A549 (cell line): ENCODE measurements around the gene YIPF1. TPM values are rescaled to one million over a fixed set of nuclear protein-coding genes. Genes with fewer than 3 reads are reported as not detected.

Source experiments
- ATAC-seq, 2 experiments: fragments of 200-7000 bp in 1 of 2; fragments of >200 bp in 1 of 2; cut with Nextera tagmentation in 1 of 2; cut with Tn5 transposase in 1 of 2; 3 replicates each; pipeline versions ENCODE4 v1.8.0 to v1.9.1; 2018 to 2020; ENCODE audit warnings: mild to moderate bottlenecking in 1 of 2, moderate library complexity in 1 of 2
- CTCF ChIA-PET: fragments of 300-600 bp; sonication (Branson Sonifier 250); formaldehyde crosslinking; extraction: SDS; loops from one replicate; lab custom pipeline; 2021; ENCODE audit warnings: antibody characterized with exemption, inconsistent platforms; lab: Yijun Ruan, JAX
- POLR2A ChIA-PET: fragments of 350-600 bp; formaldehyde crosslinking; extraction: SDS; loops from one replicate; lab custom pipeline; 2021; ENCODE audit warnings: antibody characterized with exemption, inconsistent platforms; lab: Yijun Ruan, JAX
- DNase-seq, 2 experiments: peaks; one replicate each; pipeline versions ENCODE4 v3.0.0 to v3.0.0-alpha.2; 2011 to 2016; ENCODE audit warnings: low read depth in 1 of 2, low spot score in 1 of 2
- FAIRE-seq: peaks from 2 replicates; lab custom pipeline; 2011; peaks lifted over from hg19 to GRCh38; lab: Jason Lieb, UNC
- H3K27ac ChIP-seq, 2 experiments: fragments of >200 bp; sonication (Bioruptor Twin); formaldehyde crosslinking; 3 replicates each; pipeline ENCODE4 v1.5.1; 2016 to 2017
- H3K4me1 ChIP-seq: fragments of >200 bp; sonication (Bioruptor Twin); formaldehyde crosslinking; 3 replicates; pipeline ENCODE4 v1.6.1; 2016
- H3K4me2 ChIP-seq: fragments of >200 bp; sonication (Bioruptor Twin); formaldehyde crosslinking; 3 replicates; pipeline ENCODE4 v1.6.1; 2016
- H3K4me3 ChIP-seq: fragments of >200 bp; sonication (Bioruptor Twin); formaldehyde crosslinking; 3 replicates; pipeline ENCODE4 v1.5.1; 2016
- H3K9me3 ChIP-seq: fragments of >200 bp; sonication (Bioruptor Twin); formaldehyde crosslinking; 3 replicates; pipeline ENCODE4 v1.6.1; 2016
- BHLHE40 ChIP-seq: IDR thresholded peaks from 2 replicates; pipeline ENCODE4 v1.6.1; 2012; ENCODE audit warnings: low read depth, low read length, inconsistent platforms
- CHD4 ChIP-seq: fragments of 200-600 bp; sonication (generic); IDR thresholded peaks from 2 replicates; pipeline ENCODE4 v1.6.1; 2016; ENCODE audit warnings: antibody characterized with exemption, mild to moderate bottlenecking, borderline replicate concordance
- CTCF ChIP-seq: fragments of >200 bp; sonication (Bioruptor Twin); formaldehyde crosslinking; IDR thresholded peaks from 3 replicates; pipeline ENCODE4 v1.5.1; 2016
- E2F6 ChIP-seq: IDR thresholded peaks from 2 replicates; pipeline ENCODE4 v1.6.1; 2012; ENCODE audit warnings: low read depth, borderline replicate concordance
- EHF ChIP-seq: fragments of 250-450 bp; sonication (Bioruptor Pico); IDR thresholded peaks from 2 replicates; pipeline ENCODE4 v1.5.0; 2020; ENCODE audit warnings: mild to moderate bottlenecking
- EP300 ChIP-seq, 2 experiments: fragments of >200 bp; sonication (Bioruptor Twin); formaldehyde crosslinking; IDR thresholded peaks; 2 replicates in 1 of 2; 3 replicates in 1 of 2; pipeline ENCODE4 v1.6.1; 2016 to 2017
- ESRRA ChIP-seq: fragments of 150-350 bp; IDR thresholded peaks from 2 replicates; pipeline ENCODE4 v1.6.1; 2014; ENCODE audit warnings: mild to moderate bottlenecking, low read length, borderline replicate concordance
- FOXS1 ChIP-seq: fragments of 250-450 bp; sonication (Bioruptor Pico); IDR thresholded peaks from 2 replicates; pipeline ENCODE4 v1.5.0; 2020; ENCODE audit warnings: mild to moderate bottlenecking, moderate library complexity
- HOXB13 ChIP-seq: fragments of 250-450 bp; sonication (Bioruptor Pico); IDR thresholded peaks from 2 replicates; pipeline ENCODE4 v1.5.0; 2020; ENCODE audit warnings: low read depth, mild to moderate bottlenecking, moderate library complexity
- JUN ChIP-seq, 2 experiments: fragments of >200 bp; sonication (Bioruptor Twin); formaldehyde crosslinking; IDR thresholded peaks; 2 replicates in 1 of 2; 3 replicates in 1 of 2; pipeline ENCODE4 v1.6.1; 2016 to 2017
- KDM1A ChIP-seq: fragments of 200-600 bp; sonication (generic); IDR thresholded peaks from 2 replicates; pipeline ENCODE4 v1.6.1; 2016; ENCODE audit warnings: low read depth, mild to moderate bottlenecking
- KDM5A ChIP-seq: fragments of 200-600 bp; sonication (generic); IDR thresholded peaks from 2 replicates; pipeline ENCODE4 v1.6.1; 2016; ENCODE audit warnings: antibody characterized with exemption, mild to moderate bottlenecking
- MAX ChIP-seq: IDR thresholded peaks from 2 replicates; pipeline ENCODE4 v1.6.1; 2012
- PHF8 ChIP-seq: fragments of 200-600 bp; sonication (generic); IDR thresholded peaks from 2 replicates; pipeline ENCODE4 v1.6.1; 2016; ENCODE audit warnings: low read depth, mild to moderate bottlenecking, antibody characterized with exemption, moderate library complexity, borderline replicate concordance
- POLR2A ChIP-seq: IDR thresholded peaks from 2 replicates; pipeline ENCODE4 v1.6.1; 2012; ENCODE audit warnings: mild to moderate bottlenecking, low read length
- RAD21 ChIP-seq, 2 experiments: fragments of >200 bp in 1 of 2; sonication (Bioruptor Twin) in 1 of 2; formaldehyde crosslinking in 1 of 2; IDR thresholded peaks in 1 of 2; conservative IDR thresholded peaks in 1 of 2; 2 replicates in 1 of 2; 3 replicates in 1 of 2; pipeline ENCODE4 v1.6.1; 2012 to 2018; ENCODE audit warnings: inconsistent platforms in 1 of 2
- RARB ChIP-seq: fragments of 250-450 bp; sonication (Bioruptor Pico); IDR thresholded peaks from 2 replicates; pipeline ENCODE4 v1.8.0; 2021; ENCODE audit warnings: mild to moderate bottlenecking, moderate library complexity
- REST ChIP-seq: fragments of 200-600 bp; sonication (generic); IDR thresholded peaks from 2 replicates; pipeline ENCODE4 v1.6.1; 2016; ENCODE audit warnings: antibody characterized with exemption, mild to moderate bottlenecking, moderate library complexity
- TP53 ChIP-seq: fragments of 250-450 bp; sonication (Bioruptor Pico); IDR thresholded peaks from 2 replicates; pipeline ENCODE4 v1.5.0; 2021; ENCODE audit warnings: mild to moderate bottlenecking, moderate library complexity
- ZC3H11A ChIP-seq: fragments of 450-650 bp; IDR thresholded peaks from 2 replicates; pipeline ENCODE4 v1.6.1; 2014; ENCODE audit warnings: antibody characterized with exemption, mild to moderate bottlenecking
- ZNF302 ChIP-seq: fragments of 250-450 bp; sonication (Bioruptor Pico); IDR thresholded peaks from 2 replicates; pipeline ENCODE4 v1.9.0; 2021; ENCODE audit warnings: inconsistent platforms, mild to moderate bottlenecking, moderate library complexity
- WGBS: methylation state at CpG from one replicate; pipeline ENCODE4 v1.1.6; 2017; ENCODE audit errors: missing lambda C conversion rate; 5-methylcytosine and 5-hydroxymethylcytosine counted together
- polyA plus RNA-seq, 4 experiments: library from polyadenylated mRNA; depleted of rRNA in 3 of 4; stranded (reverse); fragments of >200 nt; fragmentation: RNase III in 1 of 4; extraction: RNeasy Plus Mini Kit Qiagen cat#74134 plus additional on column Dnase treatment in 1 of 4; gene quantifications; 2 replicates in 3 of 4; 3 replicates in 1 of 4; pipeline ENCODE4 v1.2.3, GENCODE V29; 2011 to 2017

YIPF1 gene
- polyA plus RNA-seq, 2 of the 4 experiments (the other 2 are of a cell fraction), result 15.4 to 30.1 TPM

GRCh38 chr1:53837924-53838653, 51.5 kb downstream of the YIPF1 start, which contains the start of gene NDC1:
NDC1 (minus strand) TSS chr1:53838296; CDS start chr1:53838261, 35 bp downstream.
- Histone ChIP-seq H3K4me1 (peaks cover 8% of the 10 kb centered on the region; the same call in 2 of the 3 replicates), H3K4me3 (peak within 1 kb of the TSS; percentile 72), H3K9me3 (0 out of 3 replicates have a peak, but pooled peaks cover 9% of the 10 kb centered on the region), H3K4me2 (peak within 1 kb of the TSS; percentile 70)
- 0% methylated on average over 7 of the region's 59 CpGs for WGBS
- ChIA-PET POLR2A (interaction anchor here (0.5 kb wide), 1 partner anchor 475 kb away, joined by 3 read pairs; no protein-coding TSS in a partner anchor), CTCF (no interaction called here)
- no peak for FAIRE-seq
- peak; percentile 98 for ATAC-seq
- peak; percentile 82 to 94 for DNase-seq
- TF ChIP-seq RARB (CRISPR knock-in tag) (no peak), MAX (peak; percentile 75; the same call in 1 of the 2 replicates), BHLHE40 (peak; percentile 52; the same call in 1 of the 2 replicates), PHF8 (peak; percentile 40; the same call in 1 of the 2 replicates), CHD4 (no peak), ZNF302 (CRISPR knock-in tag) (no peak), ESRRA (peak; percentile 68; the same call in 1 of the 2 replicates), JUN (IDR thresholded peaks at IDR 0.05) (peak; percentile 94 to 96), POLR2A (peak; percentile 64), ZC3H11A (no peak)
- TF ChIP-seq, all 56 proteins: peak for 6
- peak within 1 kb of the TSS; percentile 97 to 99 for H3K27ac ChIP-seq

GRCh38 chr1:53837646-53837923, 52.0 kb downstream of the YIPF1 start:
- no peak for DNase-seq
- H3K4me3 ChIP-seq, result peak overlapping the region; percentile 72
- H3K27ac ChIP-seq, result peak overlapping the region; percentile 97 to 99
- TF ChIP-seq TP53 (CRISPR knock-in tag), result no peak
- no peak for TF ChIP-seq REST
- no peak for TF ChIP-seq FOXS1
- no peak for TF ChIP-seq EHF (CRISPR knock-in tag)
- no peak for TF ChIP-seq EP300 (IDR thresholded peaks at IDR 0.05)
- no peak for TF ChIP-seq RARB (CRISPR knock-in tag)
- TF ChIP-seq ZNF302 (CRISPR knock-in tag), result no peak
- no peak for TF ChIP-seq RAD21 (conservative IDR thresholded peaks at IDR 0.05 in 1 of 2, IDR thresholded peaks at IDR 0.05 in 1 of 2)
- TF ChIP-seq HOXB13, result no peak
- no peak for TF ChIP-seq CTCF
- TF ChIP-seq JUN (IDR thresholded peaks at IDR 0.05), result no peak
- TF ChIP-seq KDM5A, result no peak
- no peak for TF ChIP-seq E2F6
- no peak for TF ChIP-seq KDM1A
- no peak for FAIRE-seq
- peaks cover 8% of the 10 kb centered on the region; the same call in 2 of the 3 replicates for H3K4me1 ChIP-seq
- CTCF ChIA-PET, result interaction anchor here (0.6 kb wide), 1 partner anchor 31 kb away, joined by 3 read pairs; no protein-coding TSS in a partner anchor
- peak; percentile 7 to 9; a peak in 3 of 6 replicates for ATAC-seq
- POLR2A ChIA-PET, result interaction anchor here (0.7 kb wide), 1 partner anchor 223 kb away, joined by 4 read pairs; no protein-coding TSS in a partner anchor
- peak overlapping the region; percentile 70 for H3K4me2 ChIP-seq
- WGBS, result 3% methylated on average over 5 of the region's 5 CpGs
- 0 out of 3 replicates have a peak, but pooled peaks cover 9% of the 10 kb centered on the region for H3K9me3 ChIP-seq
